ENCODE data around the gene AJUBA.
A peak's percentile ranks its signal among the peaks of the same experiment; 100 is the strongest.

Gene AJUBA

GRCh38 chr14:22981876-22982476 is 375 bp downstream of the AJUBA start:
- Histone ChIP-seq H3K27ac (ENCODE audit: low read length) (no peak overlapping the region), H3K4me2 (ENCODE audit: low read length) (peak overlapping the region; percentile 64), H3K36me3 (replicated peaks; ENCODE audit: low read depth, low read length) (no peaks in the 10 kb centered on the region), H3K79me2 (ENCODE audit: low read length) (no peaks in the 10 kb centered on the region), H3K9ac (ENCODE audit: low read length) (peak overlapping the region; percentile 61), H3K9me3 (ENCODE audit: insufficient read depth, low read length) (no peaks in the 10 kb centered on the region), H4K20me1 (ENCODE audit: insufficient read depth, low read length) (no peaks in the 10 kb centered on the region), H2AFZ (ENCODE audit: low read depth, low read length) (peak overlapping the region; percentile 35; the same call in 1 of the 2 replicates), H3K27me3 (ENCODE audit: low read depth, low read length) (no peaks in the 10 kb centered on the region), H3K4me3 (ENCODE audit: low read length) (peak overlapping the region; percentile 74), H3K4me1 (ENCODE audit: low read length) (peaks cover 1% of the 10 kb centered on the region)
- TF ChIP-seq EZH2phosphoT487 (IDR thresholded peaks at IDR 0.05; ENCODE audit: low read depth) (no peak), CTCF (IDR thresholded peaks at IDR 0.05; ENCODE audit: low read depth, low read length) (no peak)

GRCh38 chr14:22981090-22981875 is 1.1 kb downstream of the AJUBA start:
- Histone ChIP-seq H4K20me1 (ENCODE audit: insufficient read depth, low read length) (no peaks in the 10 kb centered on the region), H3K9me3 (ENCODE audit: insufficient read depth, low read length) (no peaks in the 10 kb centered on the region), H3K9ac (ENCODE audit: low read length) (peak overlapping the region; percentile 39; the same call in 1 of the 2 replicates), H3K4me2 (ENCODE audit: low read length) (peak overlapping the region; percentile 57), H3K27ac (ENCODE audit: low read length) (no peak overlapping the region), H2AFZ (ENCODE audit: low read depth, low read length) (peak overlapping the region; percentile 61; the same call in 1 of the 2 replicates), H3K4me1 (ENCODE audit: low read length) (peaks cover 5% of the 10 kb centered on the region), H3K4me3 (ENCODE audit: low read length) (peak overlapping the region; percentile 72), H3K27me3 (ENCODE audit: low read depth, low read length) (no peaks in the 10 kb centered on the region), H3K36me3 (replicated peaks; ENCODE audit: low read depth, low read length) (no peaks in the 10 kb centered on the region), H3K79me2 (ENCODE audit: low read length) (no peaks in the 10 kb centered on the region)
- TF ChIP-seq CTCF (IDR thresholded peaks at IDR 0.05; ENCODE audit: low read depth, low read length) (no peak), EZH2phosphoT487 (IDR thresholded peaks at IDR 0.05; ENCODE audit: low read depth) (no peak)

- H3K36me3 ChIP-seq (replicated peaks; ENCODE audit: low read depth, low read length): no peaks in the 10 kb centered on the region
- TF ChIP-seq CTCF (IDR thresholded peaks at IDR 0.05; ENCODE audit: low read depth, low read length) (no peak), EZH2phosphoT487 (IDR thresholded peaks at IDR 0.05; ENCODE audit: low read depth) (no peak)
- no peaks in the 10 kb centered on the region for H3K9me3 ChIP-seq (ENCODE audit: insufficient read depth, low read length)
- H4K20me1 ChIP-seq (ENCODE audit: insufficient read depth, low read length): no peaks in the 10 kb centered on the region
- peak overlapping the region; percentile 39; the same call in 1 of the 2 replicates for H3K9ac ChIP-seq (ENCODE audit: low read length)
- H3K27ac ChIP-seq (ENCODE audit: low read length): no peak overlapping the region
- peak overlapping the region; percentile 57 for H3K4me2 ChIP-seq (ENCODE audit: low read length)
- H3K4me1 ChIP-seq (ENCODE audit: low read length): peaks cover 5% of the 10 kb centered on the region
- peak overlapping the region; percentile 61; the same call in 1 of the 2 replicates for H2AFZ ChIP-seq (ENCODE audit: low read depth, low read length)
- no peaks in the 10 kb centered on the region for H3K79me2 ChIP-seq (ENCODE audit: low read length)
- H3K27me3 ChIP-seq (ENCODE audit: low read depth, low read length): no peaks in the 10 kb centered on the region
- H3K4me3 ChIP-seq (ENCODE audit: low read length): peak overlapping the region; percentile 72
Measured at GRCh38 chr14:22980672-22981089, 1.7 kb downstream of the AJUBA start.

- Histone ChIP-seq H3K36me3 (replicated peaks; ENCODE audit: low read depth, low read length) (no peaks in the 10 kb centered on the region), H3K4me3 (ENCODE audit: low read length) (peak overlapping the region; percentile 53), H3K79me2 (ENCODE audit: low read length) (no peaks in the 10 kb centered on the region), H3K27ac (ENCODE audit: low read length) (no peak overlapping the region), H3K4me1 (ENCODE audit: low read length) (peaks cover 5% of the 10 kb centered on the region), H3K4me2 (ENCODE audit: low read length) (peak overlapping the region; percentile 31; the same call in 1 of the 2 replicates), H3K27me3 (ENCODE audit: low read depth, low read length) (no peaks in the 10 kb centered on the region), H2AFZ (ENCODE audit: low read depth, low read length) (peak overlapping the region; percentile 77; the same call in 1 of the 2 replicates), H3K9me3 (ENCODE audit: insufficient read depth, low read length) (no peaks in the 10 kb centered on the region), H3K9ac (ENCODE audit: low read length) (no peak overlapping the region), H4K20me1 (ENCODE audit: insufficient read depth, low read length) (no peaks in the 10 kb centered on the region)
- TF ChIP-seq CTCF (IDR thresholded peaks at IDR 0.05; ENCODE audit: low read depth, low read length) (no peak), EZH2phosphoT487 (IDR thresholded peaks at IDR 0.05; ENCODE audit: low read depth) (no peak)
Measured at GRCh38 chr14:22979748-22980392, 2.5 kb downstream of the AJUBA start.
